ENCODE data around the gene GALK1. TPM values are rescaled to one million over a fixed set of nuclear protein-coding genes. Genes with fewer than 3 reads are reported as not detected.
"Not testable (repeated sequence)": the region's sequence is repeated elsewhere in the genome, so short reads cannot be mapped to it uniquely, and the experiment has no call there.

Gene GALK1
- total and polyA plus RNA-seq, 5 donors: 15.9 to 22.6 (median 17.7) TPM

GRCh38 chr17:75783803-75784472, 18.9 kb upstream of the GALK1 start:
- ATAC-seq (peak in 1 of 2 donors; percentile 0), DNase-seq (peak; percentile 38 to 80 (median 80))
- intact Hi-C loops (cut with DNase I): loop anchor here in 1 of 4 donors (10.0 kb wide), 1 partner anchor 111 kb away; the partner anchor contains the start of gene TRIM65
- peaks cover 5% of the 10 kb centered on the region for H3K4me1 ChIP-seq (ENCODE audit: control insufficient read depth, insufficient read depth, low read length)
- peak overlapping the region; percentile 52 for H3K4me3 ChIP-seq (ENCODE audit: low read length)
- WGBS: 58% methylated on average over 20 of the region's 20 CpGs
- H3K9me3 ChIP-seq (ENCODE audit: control insufficient read depth, low read length): no peaks in the 10 kb centered on the region
- H3K27me3 ChIP-seq (ENCODE audit: control insufficient read depth, insufficient read depth): no peaks in the 10 kb centered on the region
- H3K27ac ChIP-seq (ENCODE audit: low read length): peak overlapping the region; percentile 98

- H3K27me3 ChIP-seq (ENCODE audit: control insufficient read depth, insufficient read depth): no peaks in the 10 kb centered on the region
- ATAC-seq (no peak), DNase-seq (no peak)
- intact Hi-C loops (cut with DNase I): loop anchor here in 1 of 4 donors (10.0 kb wide), 1 partner anchor 112 kb away; the partner anchor contains the start of gene TRIM65
- no peak overlapping the region for H3K4me3 ChIP-seq (ENCODE audit: low read length)
- H3K4me1 ChIP-seq (ENCODE audit: control insufficient read depth, insufficient read depth, low read length): peaks cover 5% of the 10 kb centered on the region
- H3K9me3 ChIP-seq (ENCODE audit: control insufficient read depth, low read length): no peaks in the 10 kb centered on the region
- H3K27ac ChIP-seq (ENCODE audit: low read length): no peak overlapping the region
- WGBS: 19% methylated on average over 6 of the region's 6 CpGs
Observed at GRCh38 chr17:75783069-75783783, 18.2 kb upstream of the GALK1 start.

GRCh38 chr17:75779987-75780889, 15.2 kb upstream of the GALK1 start:
- intact Hi-C loops (cut with DNase I): loop anchor here in 1 of 4 donors (10.0 kb wide), 1 partner anchor 115 kb away; the partner anchor contains the start of gene TRIM65
- ATAC-seq (no peak), DNase-seq (no peak)
- peaks cover 7% of the 10 kb centered on the region for H3K4me1 ChIP-seq (ENCODE audit: control insufficient read depth, insufficient read depth, low read length)
- no peaks in the 10 kb centered on the region for H3K9me3 ChIP-seq (ENCODE audit: control insufficient read depth, low read length)
- no peak overlapping the region for H3K27ac ChIP-seq (ENCODE audit: low read length)
- H3K4me3 ChIP-seq (ENCODE audit: low read length): no peak overlapping the region
- WGBS: 22% methylated on average over 5 of the region's 5 CpGs
- no peaks in the 10 kb centered on the region for H3K27me3 ChIP-seq (ENCODE audit: control insufficient read depth, insufficient read depth)

GRCh38 chr17:75779250-75779986, 14.4 kb upstream of the GALK1 start:
- intact Hi-C loops (cut with DNase I): no loop called here

DNA sequence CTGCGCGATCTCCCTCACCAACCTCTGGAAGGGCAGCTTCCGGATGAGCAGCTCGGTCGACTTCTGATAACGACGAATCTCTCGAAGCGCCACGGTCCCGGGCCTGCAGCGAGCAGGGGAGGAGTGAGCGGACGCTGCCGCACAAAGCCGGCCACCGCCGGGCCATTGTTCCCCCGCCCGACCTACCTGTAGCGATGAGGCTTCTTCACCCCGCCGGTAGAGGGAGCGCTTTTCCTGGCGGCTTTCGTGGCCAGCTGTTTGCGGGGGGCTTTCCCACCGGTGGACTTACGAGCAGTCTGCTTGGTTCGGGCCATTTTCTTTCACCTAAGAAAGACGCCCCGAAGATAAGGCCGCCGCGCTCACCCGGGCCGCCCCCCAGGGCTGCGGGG, 13.9 kb upstream of the GALK1 start:
- H3K27me3 ChIP-seq (ENCODE audit: control insufficient read depth, insufficient read depth): no peaks in the 10 kb centered on the region
- peaks cover 4% of the 10 kb centered on the region for H3K4me1 ChIP-seq (ENCODE audit: control insufficient read depth, insufficient read depth, low read length)
- H3K9me3 ChIP-seq (ENCODE audit: control insufficient read depth, low read length): no peaks in the 10 kb centered on the region
- peak overlapping the region; percentile 100 for H3K27ac ChIP-seq (ENCODE audit: low read length)
- ATAC-seq (peak in 1 of 2 donors; percentile 4), DNase-seq (peak in 1 of 3 donors; percentile 66)
- under 1% methylated on average over 38 of the region's 38 CpGs for WGBS
- H3K4me3 ChIP-seq (ENCODE audit: low read length): peak overlapping the region; percentile 87
- intact Hi-C loops (cut with DNase I): no loop called here

More at GRCh38 chr17:75779250-75779986, 14.4 kb upstream of the GALK1 start:
- Histone ChIP-seq H3K27ac (ENCODE audit: low read length) (peak overlapping the region; percentile 100), H3K27me3 (ENCODE audit: control insufficient read depth, insufficient read depth) (no peaks in the 10 kb centered on the region), H3K4me1 (ENCODE audit: control insufficient read depth, insufficient read depth, low read length) (peaks cover 7% of the 10 kb centered on the region), H3K9me3 (ENCODE audit: control insufficient read depth, low read length) (no peaks in the 10 kb centered on the region), H3K4me3 (ENCODE audit: low read length) (peak overlapping the region; percentile 87)
- ATAC-seq (peak; percentile 85 to 88), DNase-seq (peak; percentile 97 to 98 (median 98))
- under 1% methylated on average over 84 of the region's 84 CpGs for WGBS

DNA sequence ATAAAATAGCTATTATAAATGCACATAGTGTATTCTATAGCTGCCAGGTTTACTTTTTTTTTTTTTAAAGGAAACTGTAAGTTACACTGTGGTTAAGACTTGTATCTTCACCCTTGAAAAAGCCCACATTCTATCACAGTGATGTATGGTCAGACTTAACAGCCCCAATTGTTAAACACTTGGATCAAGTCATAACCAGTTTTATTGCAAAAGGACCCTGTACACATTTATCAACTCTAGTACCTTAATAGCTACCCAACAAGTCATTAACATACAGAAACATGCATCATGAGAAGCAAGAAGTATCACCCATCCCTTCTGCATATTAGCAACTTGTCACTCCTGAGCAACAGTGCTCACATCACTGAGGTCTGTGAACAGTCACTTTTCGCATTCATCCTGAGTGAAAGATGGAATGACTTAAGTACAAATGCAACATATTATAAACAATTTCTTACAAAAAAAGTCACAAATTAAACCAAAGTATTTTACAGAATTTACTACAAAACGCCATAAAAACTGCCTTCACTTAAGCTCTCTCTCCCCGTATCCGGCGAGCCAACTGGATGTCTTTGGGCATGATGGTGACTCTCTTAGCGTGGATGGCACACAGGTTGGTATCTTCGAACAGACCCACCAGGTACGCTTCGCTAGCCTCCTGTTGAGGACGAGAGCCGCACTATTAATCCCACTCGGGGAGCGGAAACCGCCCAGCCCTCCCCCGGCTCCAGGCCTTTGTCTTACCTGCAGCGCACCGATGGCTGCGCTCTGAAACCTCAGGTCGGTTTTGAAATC, 13.3 kb upstream of the GALK1 start:
- H3K27me3 ChIP-seq (ENCODE audit: control insufficient read depth, insufficient read depth); H3K9me3 ChIP-seq (ENCODE audit: control insufficient read depth, low read length); H3K4me1 ChIP-seq (ENCODE audit: control insufficient read depth, insufficient read depth, low read length); intact Hi-C loops (cut with DNase I); ATAC-seq: not testable (repeated sequence)
- peak overlapping the region; percentile 100 for H3K27ac ChIP-seq (ENCODE audit: low read length)
- peak in 1 of 3 donors; percentile 28 for DNase-seq
- under 1% methylated on average over 19 of the region's 19 CpGs for WGBS
- H3K4me3 ChIP-seq (ENCODE audit: low read length): peak overlapping the region; percentile 87

GRCh38 chr17:75777296-75777922, 12.4 kb upstream of the GALK1 start:
- intact Hi-C loops (cut with DNase I): no loop called here
- DNase-seq (peak in 1 of 3 donors; percentile 33), ATAC-seq (no peak)
- H3K9me3 ChIP-seq (ENCODE audit: control insufficient read depth, low read length): no peaks in the 10 kb centered on the region
- H3K27me3 ChIP-seq (ENCODE audit: control insufficient read depth, insufficient read depth): no peaks in the 10 kb centered on the region
- peaks cover 3% of the 10 kb centered on the region for H3K4me1 ChIP-seq (ENCODE audit: control insufficient read depth, insufficient read depth, low read length)
- no peak overlapping the region for H3K27ac ChIP-seq (ENCODE audit: low read length)
- WGBS: under 1% methylated on average over 2 of the region's 2 CpGs
- peak overlapping the region; percentile 87 for H3K4me3 ChIP-seq (ENCODE audit: low read length)

- peak overlapping the region; percentile 83 for H3K27ac ChIP-seq (ENCODE audit: low read length)
- DNase-seq (no peak), ATAC-seq (no peak)
- H3K4me1 ChIP-seq (ENCODE audit: control insufficient read depth, insufficient read depth, low read length): peaks cover 3% of the 10 kb centered on the region
- no peaks in the 10 kb centered on the region for H3K27me3 ChIP-seq (ENCODE audit: control insufficient read depth, insufficient read depth)
- peak overlapping the region; percentile 87 for H3K4me3 ChIP-seq (ENCODE audit: low read length)
- 11% methylated on average over 15 of the region's 15 CpGs for WGBS
- intact Hi-C loops (cut with DNase I): no loop called here
- H3K9me3 ChIP-seq (ENCODE audit: control insufficient read depth, low read length): no peaks in the 10 kb centered on the region
Observed at GRCh38 chr17:75776386-75777295, 11.6 kb upstream of the GALK1 start.
